Fibroblast of the conjunctiva (primary cell): ENCODE data around the gene MOCS1.

Source experiments
- DNase-seq: peaks from one replicate; pipeline ENCODE4 v3.0.0-alpha.2; 2010; ENCODE audit warnings: low read depth

Gene MOCS1

DNA sequence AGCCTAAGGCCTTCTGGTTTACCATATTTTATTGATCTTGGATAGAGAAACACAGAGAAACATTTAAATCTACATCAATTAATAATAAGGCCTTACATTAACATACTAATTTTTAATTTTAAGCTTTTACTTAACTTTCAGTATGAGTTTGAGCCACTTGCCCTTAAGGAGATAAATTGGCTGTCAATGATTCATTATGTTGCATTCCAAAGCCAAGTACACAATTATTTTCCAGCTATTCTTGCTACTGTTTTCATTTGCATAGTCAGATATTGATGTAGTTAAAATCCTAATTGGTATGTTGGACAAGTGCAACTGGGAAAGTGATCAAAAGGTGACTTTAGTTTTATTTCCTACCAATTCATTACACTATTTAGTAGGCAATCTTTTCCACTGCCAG lies 58.2 kb downstream of the MOCS1 start:
- DNase-seq: no peak

DNA sequence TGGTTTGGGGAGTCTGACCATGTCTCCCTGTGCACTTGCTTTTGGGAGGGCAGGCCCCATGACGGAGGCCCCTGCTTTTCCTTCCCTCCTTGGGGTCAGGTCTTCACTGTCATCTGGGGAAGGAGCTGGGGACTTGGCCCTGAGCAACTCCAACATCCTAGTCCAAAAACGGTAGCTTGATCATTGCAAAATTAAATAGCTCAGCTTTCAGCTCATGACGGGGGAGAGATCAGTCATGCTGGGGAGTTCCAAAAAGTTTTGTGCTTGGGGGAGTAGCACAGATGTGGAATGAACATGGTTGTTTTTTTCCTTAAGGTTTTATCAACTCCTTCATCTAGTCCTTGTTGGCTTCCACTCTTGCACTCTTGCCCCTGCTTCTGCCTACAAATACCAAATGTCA lies 60.8 kb downstream of the MOCS1 start:
- DNase-seq: no peak

DNA sequence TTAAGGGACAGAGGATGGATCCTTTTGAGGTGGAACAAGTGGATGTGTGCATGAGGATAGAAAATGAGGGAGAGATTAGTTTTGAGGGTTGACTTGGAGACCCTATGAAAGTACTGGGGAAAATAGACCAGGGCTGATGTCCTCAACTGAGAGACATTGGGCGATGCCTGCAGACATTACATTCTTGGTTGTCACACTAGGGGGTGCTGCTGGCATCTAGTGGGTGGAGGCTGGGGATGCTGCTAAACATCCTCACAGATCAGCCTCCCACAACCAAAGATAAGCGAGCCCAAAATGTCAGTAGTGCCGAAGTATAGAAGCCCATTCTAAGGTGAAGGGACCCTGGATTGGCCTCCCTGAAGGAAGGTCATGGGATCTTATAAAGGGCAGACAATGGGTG lies 63.3 kb downstream of the MOCS1 start:
- DNase-seq: no peak

DNA sequence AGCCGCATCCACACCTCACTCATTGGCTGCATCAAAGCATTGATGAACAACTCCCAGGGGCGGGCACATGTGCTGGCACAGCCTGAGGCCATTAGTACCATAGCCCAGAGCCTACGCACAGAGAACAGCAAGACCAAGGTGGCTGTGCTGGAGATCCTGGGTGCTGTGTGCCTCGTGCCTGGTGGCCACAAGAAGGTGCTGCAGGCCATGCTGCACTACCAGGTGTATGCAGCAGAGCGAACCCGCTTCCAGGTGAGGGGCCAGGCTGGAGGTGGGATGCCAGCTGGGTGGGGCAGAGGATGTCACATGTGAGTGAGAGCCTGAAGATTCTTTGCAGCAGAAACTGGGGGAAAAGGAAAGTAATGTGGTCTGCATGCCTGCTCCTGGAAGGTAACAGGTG lies 66.7 kb downstream of the MOCS1 start:
- no peak for DNase-seq

DNA sequence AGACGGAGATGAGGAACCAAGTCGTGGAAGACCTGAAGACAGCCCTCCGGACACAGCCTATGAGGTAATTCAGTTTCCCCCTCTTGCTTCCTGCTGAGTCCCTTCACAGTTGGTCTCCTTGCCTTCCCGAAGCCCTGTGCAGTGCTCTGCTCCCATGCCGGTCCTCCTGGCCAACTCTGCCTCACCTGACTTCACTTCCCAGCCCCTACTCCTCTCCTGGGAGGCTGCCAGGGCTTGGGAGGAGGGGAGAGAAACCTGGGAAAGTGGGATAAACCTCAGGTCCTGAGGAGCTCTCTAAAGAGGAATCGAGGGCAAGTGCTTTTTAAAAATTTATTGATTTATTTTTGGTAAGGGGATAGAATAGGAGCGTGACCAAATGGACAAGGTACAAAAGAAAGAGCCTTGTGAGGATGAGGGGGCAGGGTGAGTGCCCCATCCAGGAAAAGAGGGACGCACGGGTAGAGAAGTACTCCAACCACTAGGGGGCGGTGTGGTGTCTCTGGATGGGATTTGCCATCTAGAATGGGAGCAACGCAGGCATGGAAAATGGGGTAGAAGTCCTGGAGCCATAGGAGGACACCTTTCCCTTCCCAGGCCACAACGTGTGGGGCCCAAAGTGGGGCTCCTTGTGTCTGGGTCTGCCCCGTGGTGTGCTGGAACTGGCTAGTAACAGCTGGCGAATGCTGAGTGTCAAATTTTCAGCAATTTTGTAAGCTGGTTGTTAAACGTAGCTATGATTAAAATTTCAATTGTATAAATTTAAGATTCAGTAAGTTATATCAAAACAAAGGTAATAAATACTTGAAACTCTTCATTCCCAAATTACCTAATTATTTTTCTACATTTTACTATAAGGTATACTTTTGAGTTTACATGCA lies 69.0 kb downstream of the MOCS1 start:
- DNase-seq: peak; percentile 40

DNA sequence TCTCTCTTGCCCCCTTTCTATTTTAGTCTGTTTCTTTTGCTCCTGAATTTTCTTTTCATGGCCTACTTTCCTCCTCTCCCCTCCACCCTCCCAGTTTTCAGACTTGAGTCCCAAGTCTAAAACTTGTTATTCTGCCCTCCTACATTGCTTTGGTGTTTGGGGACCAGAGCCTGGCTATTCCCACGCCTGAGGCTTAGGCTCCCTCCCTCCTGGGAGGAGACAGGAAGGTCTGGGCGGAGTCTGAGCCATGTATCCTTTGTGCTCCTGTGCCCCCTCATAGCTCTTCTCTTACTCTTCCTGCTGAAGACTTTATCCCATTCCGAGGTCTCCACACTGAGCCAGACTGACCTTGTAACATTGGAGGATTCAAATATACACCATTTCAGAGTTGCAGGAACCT lies 72.6 kb downstream of the MOCS1 start:
- DNase-seq: no peak

DNA sequence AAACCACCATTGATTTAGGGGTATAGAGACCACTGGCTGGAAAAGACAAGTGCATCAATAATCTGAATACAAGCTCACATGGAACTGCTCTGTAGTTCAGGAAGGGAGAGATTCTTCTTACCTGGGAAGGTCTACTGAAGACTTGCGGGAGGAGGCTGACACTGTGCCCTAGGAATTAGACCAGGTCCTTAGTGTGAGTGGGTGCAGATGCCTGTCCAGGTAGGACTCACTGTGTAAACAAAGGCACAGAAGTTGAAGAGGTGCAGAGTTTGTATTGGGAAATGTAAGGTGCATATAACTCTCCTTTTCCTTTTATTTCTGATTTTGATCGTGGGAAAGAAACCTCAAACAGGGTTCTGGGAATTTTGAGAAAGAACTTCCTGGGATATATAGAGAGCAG lies 75.2 kb downstream of the MOCS1 start:
- no peak for DNase-seq

DNA sequence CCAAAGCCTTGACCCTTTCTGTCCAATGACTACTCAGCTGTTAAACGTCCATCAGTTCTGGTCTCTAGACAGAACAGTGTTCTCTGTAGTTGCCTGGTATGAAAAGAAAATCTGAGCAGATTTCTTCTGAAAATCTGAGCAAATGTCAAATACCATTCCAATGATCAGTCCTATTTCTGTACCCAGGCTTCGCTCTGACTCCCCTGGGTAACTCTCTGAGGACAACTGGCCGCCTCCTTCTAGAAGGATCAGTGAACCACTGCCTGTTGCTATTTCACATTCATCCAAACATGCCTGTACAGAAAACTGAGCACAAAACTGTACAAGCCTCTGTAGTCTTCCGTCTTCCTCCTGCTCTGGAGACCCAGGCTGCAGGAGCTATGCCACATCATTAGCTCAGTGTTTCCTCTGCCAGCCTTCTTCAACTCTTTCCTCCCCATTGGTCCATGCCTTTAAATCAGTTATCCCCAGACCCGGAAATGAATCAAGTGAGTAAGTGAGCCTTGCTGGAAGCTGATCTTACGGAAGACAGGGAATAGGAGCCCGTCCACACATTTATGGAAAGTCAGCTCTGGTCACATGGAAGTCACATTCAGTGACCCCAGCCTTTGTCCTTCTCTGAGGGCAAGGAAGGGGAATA lies 78.8 kb downstream of the MOCS1 start:
- DNase-seq: no peak
